Ascending aorta (tissue), 2 donors: ENCODE measurements around the gene ADAMTS12. TPM values are rescaled to one million over a fixed set of nuclear protein-coding genes. Genes with fewer than 3 reads are reported as not detected.

Source experiments
- DNase-seq, 2 donors: peaks; one replicate each; pipeline ENCODE4 v3.0.0-alpha.2; 2019; ENCODE audit warnings: low spot score in 2 of 2
- H3K27ac ChIP-seq, 2 donors: fragments of 200-600 bp; sonication (generic); one replicate each; pipeline ENCODE4 v1.5.1; 2016 to 2017; ENCODE audit warnings: mild to moderate bottlenecking in 1 of 2
- H3K27me3 ChIP-seq: fragments of 200-600 bp; sonication (generic); one replicate; pipeline ENCODE4 v1.5.1; 2017
- H3K36me3 ChIP-seq, 2 donors: fragments of 200-600 bp; sonication (generic); one replicate each; pipeline ENCODE4 v1.5.1; 2016
- H3K4me1 ChIP-seq, 2 donors: fragments of 200-600 bp; sonication (generic); one replicate each; pipeline ENCODE4 v1.5.1; 2016 to 2017; ENCODE audit warnings: mild to moderate bottlenecking in 1 of 2
- H3K4me3 ChIP-seq, 2 donors: fragments of 200-600 bp; sonication (generic); one replicate each; pipeline ENCODE4 v1.5.1; 2016 to 2017; ENCODE audit warnings: mild to moderate bottlenecking in 1 of 2
- H3K9me3 ChIP-seq, 2 donors: fragments of 200-600 bp; sonication (generic); one replicate each; pipeline ENCODE4 v1.5.1; 2016
- CTCF ChIP-seq, 3 experiments: fragments of 200-600 bp in 2 of 3; fragments of 450-650 bp in 1 of 3; sonication (generic) in 2 of 3; IDR thresholded peaks; one replicate each; pipeline ENCODE4 v1.5.1; 2016 to 2019; ENCODE audit warnings: antibody characterized with exemption in 3 of 3, mild to moderate bottlenecking in 1 of 3, moderate library complexity in 1 of 3
- intact Hi-C: fragments of 100-400 bp; cut with DNase I; formaldehyde crosslinking; loops from one replicate; pipeline ENCODE4 v1.15.1; 2023
- total RNA-seq: library from RNA; depleted of rRNA; stranded (reverse); fragments of >200 nt; gene quantifications from one replicate; pipeline ENCODE4 v1.1.0, GENCODE V29; 2016

Gene ADAMTS12
- total RNA-seq, 1 donor from 2014 or later = 1.4 TPM

GRCh38 chr5:33738967-33739366 is 152.8 kb downstream of the ADAMTS12 start:
- Histone ChIP-seq H3K27me3 (no peaks in the 10 kb centered on the region), H3K27ac (no peak overlapping the region), H3K9me3 (no peaks in the 10 kb centered on the region), H3K36me3 (no peaks in the 10 kb centered on the region), H3K4me1 (no peaks in the 10 kb centered on the region), H3K4me3 (no peak overlapping the region)
- no peak for TF ChIP-seq CTCF (IDR thresholded peaks at IDR 0.05)
- DNase-seq = no peak
- intact Hi-C loops = no loop called here

GRCh38 chr5:33738097-33738496 is 153.7 kb downstream of the ADAMTS12 start:
- Histone ChIP-seq H3K4me3 (no peak overlapping the region), H3K27ac (no peak overlapping the region), H3K36me3 (no peaks in the 10 kb centered on the region), H3K4me1 (no peaks in the 10 kb centered on the region), H3K9me3 (no peaks in the 10 kb centered on the region), H3K27me3 (no peaks in the 10 kb centered on the region)
- no peak for DNase-seq
- TF ChIP-seq CTCF (IDR thresholded peaks at IDR 0.05) = no peak
- intact Hi-C loops = no loop called here

- no peak for TF ChIP-seq CTCF (IDR thresholded peaks at IDR 0.05)
- Histone ChIP-seq H3K27me3 (no peaks in the 10 kb centered on the region), H3K36me3 (no peaks in the 10 kb centered on the region), H3K4me3 (no peak overlapping the region), H3K27ac (no peak overlapping the region), H3K9me3 (no peaks in the 10 kb centered on the region), H3K4me1 (no peaks in the 10 kb centered on the region)
- no peak for DNase-seq
- intact Hi-C loops = no loop called here
These were observed 154.1 kb downstream of the ADAMTS12 start for GRCh38 chr5:33737697-33738096.

- Histone ChIP-seq H3K4me3 (no peak overlapping the region), H3K4me1 (no peaks in the 10 kb centered on the region), H3K9me3 (no peaks in the 10 kb centered on the region), H3K36me3 (no peaks in the 10 kb centered on the region), H3K27me3 (no peaks in the 10 kb centered on the region), H3K27ac (no peak overlapping the region)
- intact Hi-C loops = no loop called here
- no peak for TF ChIP-seq CTCF (IDR thresholded peaks at IDR 0.05)
- no peak for DNase-seq
These were observed 154.5 kb downstream of the ADAMTS12 start for GRCh38 chr5:33737284-33737683.

- H3K4me3 ChIP-seq = no peak overlapping the region
- H3K27ac ChIP-seq = no peak overlapping the region
- intact Hi-C loops = no loop called here
- no peaks in the 10 kb centered on the region for H3K4me1 ChIP-seq
- no peaks in the 10 kb centered on the region for H3K27me3 ChIP-seq
- no peak for DNase-seq
- H3K9me3 ChIP-seq = no peaks in the 10 kb centered on the region
- no peak for TF ChIP-seq CTCF (IDR thresholded peaks at IDR 0.05)
- no peaks in the 10 kb centered on the region for H3K36me3 ChIP-seq
These were observed 155.3 kb downstream of the ADAMTS12 start for GRCh38 chr5:33736510-33736909.

- H3K27me3 ChIP-seq = no peaks in the 10 kb centered on the region
- TF ChIP-seq CTCF (IDR thresholded peaks at IDR 0.05) = no peak
- no peaks in the 10 kb centered on the region for H3K9me3 ChIP-seq
- H3K4me3 ChIP-seq = no peak overlapping the region
- no peak for DNase-seq
- intact Hi-C loops = no loop called here
- H3K4me1 ChIP-seq = no peaks in the 10 kb centered on the region
- H3K27ac ChIP-seq = no peak overlapping the region
- no peaks in the 10 kb centered on the region for H3K36me3 ChIP-seq
These were observed 156.7 kb downstream of the ADAMTS12 start for GRCh38 chr5:33735072-33735471.
